Astrocyte (in vitro differentiated cells and primary cell): ENCODE measurements around the gene XIRP1. TPM values are rescaled to one million over a fixed set of nuclear protein-coding genes. Genes with fewer than 3 reads are reported as not detected.

ENCODE experiments used
- DNase-seq: peaks from one replicate; pipeline ENCODE4 v3.0.0-alpha.2; 2010; ENCODE audit warnings: low read depth
- FAIRE-seq: peaks from 2 replicates; lab custom pipeline; 2011; peaks lifted over from hg19 to GRCh38; lab: Jason Lieb, UNC
- H2AFZ ChIP-seq: 2 replicates; pipeline ENCODE4 v1.6.0; 2012; ENCODE audit warnings: low read depth, low read length, inconsistent platforms
- H3K27ac ChIP-seq: 2 replicates; pipeline ENCODE4 v1.5.1; 2011; ENCODE audit warnings: low read depth, low read length, inconsistent platforms
- H3K27me3 ChIP-seq: 2 replicates; pipeline ENCODE4 v1.6.0; 2011; ENCODE audit warnings: low read length, inconsistent platforms; ENCODE audit not compliant: insufficient read depth
- H3K36me3 ChIP-seq: 2 replicates; pipeline ENCODE4 v1.5.1; 2011; ENCODE audit warnings: low read length, inconsistent platforms; ENCODE audit not compliant: insufficient read depth
- H3K4me1 ChIP-seq: 2 replicates; pipeline ENCODE4 v1.5.1; 2011; ENCODE audit warnings: low read length, inconsistent platforms; ENCODE audit not compliant: insufficient read depth
- H3K4me2 ChIP-seq: 2 replicates; pipeline ENCODE4 v1.6.0; 2012; ENCODE audit warnings: low read length, inconsistent platforms
- H3K4me3 ChIP-seq: 2 replicates; pipeline ENCODE4 v1.5.1; 2011; ENCODE audit warnings: low read depth, mild to moderate bottlenecking, low read length, inconsistent platforms; ENCODE audit not compliant: insufficient read depth
- H3K79me2 ChIP-seq: 2 replicates; pipeline ENCODE4 v1.6.0; 2012; ENCODE audit warnings: mild to moderate bottlenecking, low read length, inconsistent platforms; ENCODE audit not compliant: insufficient read depth
- H3K9ac ChIP-seq: 2 replicates; pipeline ENCODE4 v1.6.0; 2012; ENCODE audit warnings: mild to moderate bottlenecking, low read length, inconsistent platforms
- H3K9me3 ChIP-seq: 2 replicates; pipeline ENCODE4 v1.5.1; 2012; ENCODE audit warnings: low read depth, mild to moderate bottlenecking, low read length, inconsistent platforms; ENCODE audit not compliant: insufficient read depth
- H4K20me1 ChIP-seq: 2 replicates; pipeline ENCODE4 v1.6.0; 2012; ENCODE audit warnings: low read length, inconsistent platforms; ENCODE audit not compliant: insufficient read depth
- H3K27ac Mint-ChIP-seq: one replicate; pipeline ENCODE4 v1.8.0; 2021; ENCODE audit warnings: mild to moderate bottlenecking, mixed read lengths; ENCODE audit not compliant: unreplicated experiment
- H3K27me3 Mint-ChIP-seq: one replicate; pipeline ENCODE4 v1.8.0; 2021; ENCODE audit warnings: low read depth, mixed read lengths; ENCODE audit not compliant: unreplicated experiment
- H3K36me3 Mint-ChIP-seq: one replicate; pipeline ENCODE4 v1.8.0; 2021; ENCODE audit warnings: low read depth, mixed read lengths; ENCODE audit not compliant: unreplicated experiment
- H3K4me1 Mint-ChIP-seq: one replicate; pipeline ENCODE4 v1.8.0; 2021; ENCODE audit warnings: low read depth, mixed read lengths; ENCODE audit not compliant: unreplicated experiment
- H3K4me3 Mint-ChIP-seq: one replicate; pipeline ENCODE4 v1.8.0; 2021; ENCODE audit warnings: mild to moderate bottlenecking, moderate library complexity, mixed read lengths; ENCODE audit not compliant: unreplicated experiment
- H3K9me3 Mint-ChIP-seq: one replicate; pipeline ENCODE4 v1.8.0; 2021; ENCODE audit warnings: mild to moderate bottlenecking, mixed read lengths; ENCODE audit not compliant: unreplicated experiment
- CTCF ChIP-seq: IDR thresholded peaks from 2 replicates; pipeline ENCODE4 v1.5.1; 2011; ENCODE audit warnings: low read depth, mild to moderate bottlenecking, inconsistent platforms, low read length, moderate library complexity; ENCODE audit not compliant: insufficient read depth
- EZH2 ChIP-seq: IDR thresholded peaks from 2 replicates; pipeline ENCODE4 v1.6.1; 2012; ENCODE audit warnings: mild to moderate bottlenecking, low read length, inconsistent platforms; ENCODE audit not compliant: insufficient read depth
- total RNA-seq: library from RNA; stranded (reverse); gene quantifications from 2 replicates; pipeline ENCODE4 v1.2.1, GENCODE V29; 2021

XIRP1 gene
- total RNA-seq, 1 donor from 2014 or later: 1.1 TPM

- peak overlapping the region; percentile 45 for H3K4me3 ChIP-seq
- no peak for FAIRE-seq
Observed at GRCh38 chr3:39146611-39147591, 45.5 kb downstream of the XIRP1 start.

GRCh38 chr3:39146083-39146501 is 46.3 kb downstream of the XIRP1 start:
- peak overlapping the region; percentile 22 for H3K4me3 ChIP-seq
- H3K27me3 ChIP-seq: no peaks in the 10 kb centered on the region
- TF ChIP-seq EZH2 (no peak), CTCF (no peak)
- FAIRE-seq (no peak), DNase-seq (no peak)
- H3K4me2 ChIP-seq: peak overlapping the region; percentile 98
- H3K4me1 ChIP-seq: peaks cover 59% of the 10 kb centered on the region
- peaks cover 100% of the 10 kb centered on the region for H3K79me2 ChIP-seq
- Mint-ChIP-seq H3K27me3 (no peaks in the 10 kb centered on the region), H3K4me1 (peaks cover 77% of the 10 kb centered on the region), H3K9me3 (no peaks in the 10 kb centered on the region), H3K36me3 (peaks cover 22% of the 10 kb centered on the region), H3K4me3 (peak overlapping the region; percentile 94), H3K27ac (peak overlapping the region; percentile 98)
- peaks cover 47% of the 10 kb centered on the region for H3K36me3 ChIP-seq
- H3K27ac ChIP-seq: peak overlapping the region; percentile 100
- peaks cover 98% of the 10 kb centered on the region for H4K20me1 ChIP-seq
- H3K9me3 ChIP-seq: no peaks in the 10 kb centered on the region
- no peak overlapping the region for H2AFZ ChIP-seq
- peak overlapping the region; percentile 99 for H3K9ac ChIP-seq

More at GRCh38 chr3:39146611-39147591, 45.5 kb downstream of the XIRP1 start:
- H3K9me3 Mint-ChIP-seq: no peaks in the 10 kb centered on the region
- H3K4me2 ChIP-seq: peak overlapping the region; percentile 98
- H3K4me1 ChIP-seq: peaks cover 60% of the 10 kb centered on the region
- peak; percentile 98 for DNase-seq
- no peaks in the 10 kb centered on the region for H3K27me3 Mint-ChIP-seq
- peak overlapping the region; percentile 99 for H3K9ac ChIP-seq
- H3K79me2 ChIP-seq: peaks cover 100% of the 10 kb centered on the region
- no peaks in the 10 kb centered on the region for H3K9me3 ChIP-seq
- peak overlapping the region; percentile 94 for H3K4me3 Mint-ChIP-seq
- H3K27me3 ChIP-seq: no peaks in the 10 kb centered on the region
- peak overlapping the region; percentile 100 for H3K27ac ChIP-seq
- H3K36me3 Mint-ChIP-seq: peaks cover 21% of the 10 kb centered on the region
- peaks cover 40% of the 10 kb centered on the region for H3K36me3 ChIP-seq
- H3K27ac Mint-ChIP-seq: peak overlapping the region; percentile 98
- H4K20me1 ChIP-seq: peaks cover 98% of the 10 kb centered on the region
- no peak overlapping the region for H2AFZ ChIP-seq
- peaks cover 69% of the 10 kb centered on the region for H3K4me1 Mint-ChIP-seq
- no peak for TF ChIP-seq EZH2
- no peak for TF ChIP-seq CTCF
